Activated CD4-positive, alpha-beta T cell treated with anti-CD3 and anti-CD28 coated beads for 36 hours (primary cell): Measurements from ENCODE around the gene ZC3H12C. TPM values are rescaled to one million over a fixed set of nuclear protein-coding genes. Genes with fewer than 3 reads are reported as not detected.
"Not testable (repeated sequence)": the region's sequence is repeated elsewhere in the genome, so short reads cannot be mapped to it uniquely, and the experiment has no call there.

Source experiments
- ATAC-seq: fragments of 200-7000 bp; cut with Tn5 transposase; one replicate; pipeline ENCODE4 v1.10.0; 2021; ENCODE audit warnings: mild to moderate bottlenecking, moderate library complexity
- CTCF ChIA-PET: fragments of 350-600 bp; sonication (Branson Sonifier 250); formaldehyde crosslinking; loops from one replicate; lab custom pipeline; 2021; ENCODE audit warnings: antibody characterized with exemption; lab: Charles Lee
- POLR2A ChIA-PET: fragments of 350-600 bp; sonication (Branson Sonifier 250); formaldehyde crosslinking; loops from one replicate; lab custom pipeline; 2021; ENCODE audit warnings: antibody characterized with exemption, inconsistent platforms; lab: Charles Lee
- DNase-seq: peaks from one replicate; pipeline ENCODE4 v3.0.0-alpha.2; 2020
- H3K27ac Mint-ChIP-seq: one replicate; pipeline ENCODE4 v1.8.0; 2021; ENCODE audit warnings: mixed read lengths
- H3K27me3 Mint-ChIP-seq: one replicate; pipeline ENCODE4 v1.8.0; 2021; ENCODE audit warnings: mixed read lengths
- H3K36me3 Mint-ChIP-seq: one replicate; pipeline ENCODE4 v1.8.0; 2021; ENCODE audit warnings: low read depth, mixed read lengths
- H3K4me1 Mint-ChIP-seq: one replicate; pipeline ENCODE4 v1.8.0; 2021; ENCODE audit warnings: mixed read lengths
- H3K4me3 Mint-ChIP-seq: one replicate; pipeline ENCODE4 v1.8.0; 2021; ENCODE audit warnings: mild to moderate bottlenecking, moderate library complexity, mixed read lengths
- H3K9me3 Mint-ChIP-seq: one replicate; pipeline ENCODE4 v1.8.0; 2021; ENCODE audit warnings: low read depth, mixed read lengths
- intact Hi-C, 2 experiments: fragments of 100-400 bp; cut with DNase I in 1 of 2; cut with micrococcal nuclease in 1 of 2; formaldehyde crosslinking; loops; one replicate each; pipeline versions ENCODE4 v1.14.2 to v1.15.1; 2022 to 2024; cut with DNase I, micrococcal nuclease
- total RNA-seq, 2 experiments: library from RNA; stranded (reverse); gene quantifications; one replicate each; pipeline ENCODE4 v1.2.3, GENCODE V29; 2021

Gene ZC3H12C
- total RNA-seq, 2 experiments from 2014 or later, result 1.6 TPM

- Mint-ChIP-seq H3K4me1 (no peaks in the 10 kb centered on the region), H3K9me3 (no peaks in the 10 kb centered on the region), H3K27ac (no peak overlapping the region), H3K4me3 (no peak overlapping the region), H3K36me3 (no peaks in the 10 kb centered on the region), H3K27me3 (no peaks in the 10 kb centered on the region)
- ATAC-seq (no peak), DNase-seq (no peak)
- intact Hi-C loops, result no loop called here
- CTCF ChIA-PET, result interaction anchor here (0.5 to 0.6 kb wide), 2 partner anchors 279 to 451 kb away, joined by 3 read pairs; no protein-coding TSS in a partner anchor
- POLR2A ChIA-PET, result no interaction called here
These were observed 93.3 kb downstream of the ZC3H12C start for GRCh38 chr11:110186456-110186855.

DNA sequence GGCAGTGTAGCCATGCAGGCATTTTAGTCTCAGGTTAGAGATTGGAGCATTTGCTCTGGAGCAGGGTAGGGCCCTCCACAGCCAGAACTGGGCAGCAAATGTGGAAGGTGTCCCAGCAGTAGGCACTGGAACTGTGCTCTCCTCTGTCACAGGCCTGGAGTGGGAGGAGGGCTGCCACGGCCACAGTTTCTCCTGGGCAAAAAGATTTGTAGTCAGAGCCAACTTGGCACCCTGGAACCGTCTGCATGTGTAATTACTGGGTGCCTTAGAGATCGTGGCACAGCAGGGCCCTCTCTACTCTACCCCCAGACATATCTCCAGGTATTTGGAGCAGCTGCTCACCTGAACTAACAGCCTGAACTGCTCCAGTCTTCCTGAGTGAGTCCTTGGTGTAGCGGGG is 93.7 kb downstream of the ZC3H12C start:
- no peak for DNase-seq
- Mint-ChIP-seq H3K4me1 (no peaks in the 10 kb centered on the region), H3K4me3 (no peak overlapping the region), H3K27me3 (no peaks in the 10 kb centered on the region), H3K9me3 (no peaks in the 10 kb centered on the region), H3K27ac (no peak overlapping the region), H3K36me3 (no peaks in the 10 kb centered on the region)
- intact Hi-C loops, result no loop called here
- CTCF ChIA-PET, result interaction anchor here (0.5 kb wide), 1 partner anchor 278 kb away, joined by 3 read pairs; no protein-coding TSS in a partner anchor
- POLR2A ChIA-PET, result no interaction called here
- ATAC-seq, result no peak

- CTCF ChIA-PET, result interaction anchor here (1.1 to 2.1 kb wide), 2 partner anchors 13 kb away, joined by 3 to 10 read pairs; no protein-coding TSS in a partner anchor
- no peaks in the 10 kb centered on the region for H3K27me3 Mint-ChIP-seq
- H3K27ac Mint-ChIP-seq, result no peak overlapping the region
- no peak overlapping the region for H3K4me3 Mint-ChIP-seq
- intact Hi-C loops, result no loop called here
- POLR2A ChIA-PET, result no interaction called here
- no peaks in the 10 kb centered on the region for H3K36me3 Mint-ChIP-seq
- peaks cover 6% of the 10 kb centered on the region for H3K4me1 Mint-ChIP-seq
- DNase-seq, result no peak
- no peak for ATAC-seq
- H3K9me3 Mint-ChIP-seq, result no peaks in the 10 kb centered on the region
These were observed 94.5 kb downstream of the ZC3H12C start for GRCh38 chr11:110187731-110188130.

GRCh38 chr11:110190885-110191284 is 97.7 kb downstream of the ZC3H12C start:
- intact Hi-C loops, result loop anchor here (5.0 kb wide), 1 partner anchor 244 kb away; no protein-coding TSS in a partner anchor

DNA sequence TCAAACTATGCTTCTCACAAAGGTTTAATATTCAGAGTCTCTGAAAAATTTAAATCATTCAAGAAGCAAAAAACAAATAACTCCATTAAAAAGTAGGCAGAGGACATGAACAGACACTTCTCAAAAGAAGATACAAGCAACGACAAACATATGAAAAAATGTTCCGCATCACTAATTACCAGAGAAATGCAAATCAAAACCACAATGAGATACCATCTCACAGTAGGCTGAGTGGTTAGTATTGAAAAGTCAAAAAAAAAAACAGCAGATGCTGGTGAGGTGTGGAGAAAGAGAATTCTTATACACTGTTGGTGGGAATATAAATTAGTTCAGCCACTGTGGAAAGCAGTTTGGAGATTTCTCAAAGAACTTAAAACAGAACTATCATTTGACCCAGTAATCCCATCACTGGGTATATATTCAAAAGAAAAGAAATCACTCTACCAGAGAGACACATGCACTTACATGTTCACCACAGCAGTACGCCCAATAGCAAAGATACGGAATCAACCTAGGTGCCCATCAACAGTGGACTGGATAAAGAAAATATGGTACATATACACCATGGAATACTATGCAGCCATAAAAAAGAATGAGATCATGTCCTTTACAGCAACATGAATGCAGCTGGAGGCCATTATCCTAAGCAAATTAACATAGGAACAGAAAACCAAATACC is 99.6 kb downstream of the ZC3H12C start:
- H3K4me1 Mint-ChIP-seq, result peaks cover 10% of the 10 kb centered on the region
- DNase-seq, H3K9me3 Mint-ChIP-seq, H3K4me3 Mint-ChIP-seq, H3K27me3 Mint-ChIP-seq, H3K27ac Mint-ChIP-seq, POLR2A ChIA-PET, H3K36me3 Mint-ChIP-seq: not testable (repeated sequence)
- intact Hi-C loops, result loop anchor here (5.0 kb wide), 1 partner anchor 245 kb away; no protein-coding TSS in a partner anchor
- CTCF ChIA-PET, result interaction anchor here (0.6 to 2.5 kb wide), 3 partner anchors 8 to 185 kb away, joined by 3 to 9 read pairs (median 6); no protein-coding TSS in a partner anchor
- peak; percentile 65 for ATAC-seq

More at GRCh38 chr11:110190885-110191284, 97.7 kb downstream of the ZC3H12C start:
- no peak for ATAC-seq
- Mint-ChIP-seq H3K4me1 (peaks cover 10% of the 10 kb centered on the region), H3K27ac (no peak overlapping the region), H3K27me3 (peaks cover 4% of the 10 kb centered on the region), H3K9me3 (no peaks in the 10 kb centered on the region), H3K36me3 (no peaks in the 10 kb centered on the region), H3K4me3 (no peak overlapping the region)
- DNase-seq, result no peak
- ChIA-PET CTCF (interaction anchor here (1.4 to 2.5 kb wide), 4 partner anchors 10 to 17 kb away, joined by 3 to 9 read pairs (median 6); no protein-coding TSS in a partner anchor), POLR2A (no interaction called here)

GRCh38 chr11:110194211-110194766 is 101.1 kb downstream of the ZC3H12C start:
- H3K27me3 Mint-ChIP-seq, POLR2A ChIA-PET, DNase-seq, ATAC-seq, H3K36me3 Mint-ChIP-seq, H3K27ac Mint-ChIP-seq, H3K4me3 Mint-ChIP-seq, H3K9me3 Mint-ChIP-seq, CTCF ChIA-PET: not testable (repeated sequence)
- H3K4me1 Mint-ChIP-seq, result peaks cover 10% of the 10 kb centered on the region
- intact Hi-C loops, result loop anchor here (5.0 kb wide), 1 partner anchor 247 kb away; no protein-coding TSS in a partner anchor

DNA sequence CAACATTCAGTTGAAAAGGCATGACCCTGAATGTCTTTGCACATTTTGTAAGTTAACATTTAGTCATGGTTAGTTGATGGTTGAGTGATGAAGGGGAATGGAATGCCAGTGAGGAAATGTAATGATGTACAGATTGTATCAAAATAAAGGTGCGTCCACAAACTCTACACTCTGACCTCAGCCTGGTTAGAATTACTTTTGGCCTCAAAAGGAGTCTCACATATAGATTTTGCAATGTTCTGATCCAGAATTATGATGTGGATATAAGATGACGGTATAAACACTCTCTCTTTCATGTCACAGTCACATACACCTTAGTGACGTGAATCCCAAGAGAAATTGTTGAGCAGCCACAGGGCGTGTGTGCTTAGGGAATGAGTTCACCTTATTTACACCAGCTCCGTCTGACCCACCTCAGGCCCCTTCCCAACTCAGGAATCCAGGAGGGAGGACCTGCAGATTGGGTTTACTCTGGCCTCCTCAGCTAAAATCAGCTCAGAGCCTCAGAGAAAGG is 103.1 kb downstream of the ZC3H12C start:
- Mint-ChIP-seq H3K4me1 (peaks cover 10% of the 10 kb centered on the region), H3K27ac (no peak overlapping the region), H3K36me3 (no peaks in the 10 kb centered on the region), H3K9me3 (no peaks in the 10 kb centered on the region), H3K27me3 (peaks cover 4% of the 10 kb centered on the region), H3K4me3 (no peak overlapping the region)
- ChIA-PET CTCF (interaction anchor here (0.6 to 1.4 kb wide), 3 partner anchors 25 to 290 kb away, joined by 3 to 7 read pairs (median 3); no protein-coding TSS in a partner anchor), POLR2A (no interaction called here)
- DNase-seq (no peak), ATAC-seq (no peak)
- intact Hi-C loops, result no loop called here

GRCh38 chr11:110196884-110197420 is 103.8 kb downstream of the ZC3H12C start:
- DNase-seq (no peak), ATAC-seq (no peak)
- Mint-ChIP-seq H3K4me3 (no peak overlapping the region), H3K4me1 (peaks cover 10% of the 10 kb centered on the region), H3K27me3 (peaks cover 4% of the 10 kb centered on the region), H3K27ac (no peak overlapping the region), H3K36me3 (no peaks in the 10 kb centered on the region), H3K9me3 (no peaks in the 10 kb centered on the region)
- CTCF ChIA-PET, result interaction anchor here (0.6 to 6.1 kb wide), 5 partner anchors 23 to 236 kb away, joined by 3 to 85 read pairs (median 7); no protein-coding TSS in a partner anchor
- intact Hi-C loops, result no loop called here
- POLR2A ChIA-PET, result no interaction called here

- intact Hi-C loops, result no loop called here
- Mint-ChIP-seq H3K4me1 (no peaks in the 10 kb centered on the region), H3K9me3 (no peaks in the 10 kb centered on the region), H3K36me3 (no peaks in the 10 kb centered on the region), H3K27me3 (no peaks in the 10 kb centered on the region), H3K27ac (no peak overlapping the region), H3K4me3 (no peak overlapping the region)
- POLR2A ChIA-PET, result interaction anchor here (0.6 kb wide), 1 partner anchor 24 kb away, joined by 5 read pairs; no protein-coding TSS in a partner anchor
- ATAC-seq, result no peak
- no peak for DNase-seq
- CTCF ChIA-PET, result interaction anchor here (0.7 to 6.1 kb wide), 8 partner anchors 10 to 248 kb away, joined by 3 to 85 read pairs (median 4); no protein-coding TSS in a partner anchor
These were observed 105.0 kb downstream of the ZC3H12C start for GRCh38 chr11:110198031-110198729.

GRCh38 chr11:110199184-110199981 is 106.2 kb downstream of the ZC3H12C start:
- no peak overlapping the region for H3K27ac Mint-ChIP-seq
- no peaks in the 10 kb centered on the region for H3K36me3 Mint-ChIP-seq
- H3K9me3 Mint-ChIP-seq, result no peaks in the 10 kb centered on the region

More at GRCh38 chr11:110199184-110199981, 106.2 kb downstream of the ZC3H12C start:
- intact Hi-C loops, result no loop called here
- Mint-ChIP-seq H3K4me3 (no peak overlapping the region), H3K27me3 (no peaks in the 10 kb centered on the region), H3K4me1 (no peaks in the 10 kb centered on the region)
- CTCF ChIA-PET, result interaction anchor here (1.0 to 6.1 kb wide), 8 partner anchors 154 to 258 kb away, joined by 3 to 85 read pairs (median 11); no protein-coding TSS in a partner anchor
- no peak for DNase-seq
- POLR2A ChIA-PET, result no interaction called here
- no peak for ATAC-seq
